Lung microvascular endothelial cell (primary cell): ENCODE data around the gene EPG5. TPM values are rescaled to one million over a fixed set of nuclear protein-coding genes. Genes with fewer than 3 reads are reported as not detected.

Experiments used
- DNase-seq, 2 donors: peaks; one replicate each; pipeline versions ENCODE4 v3.0.0 to v3.0.0-alpha.2; 2010; ENCODE audit warnings: low read depth in 2 of 2
- total RNA-seq: library from RNA; depleted of rRNA; stranded (reverse); fragments of >200 nt; gene quantifications from 2 replicates; pipeline ENCODE4 v1.2.1, GENCODE V29; 2014

EPG5 gene
- total RNA-seq, 1 donor from 2014 or later = 12.1 TPM

GRCh38 chr18:45926085-45926484 lies 41.0 kb downstream of the EPG5 start:
- DNase-seq = no peak

GRCh38 chr18:45923138-45923537 lies 44.0 kb downstream of the EPG5 start:
- no peak for DNase-seq

GRCh38 chr18:45920367-45920766 lies 46.8 kb downstream of the EPG5 start:
- peak; percentile 70 to 85 for DNase-seq

GRCh38 chr18:45916302-45916701 lies 50.8 kb downstream of the EPG5 start:
- no peak for DNase-seq

GRCh38 chr18:45913276-45913675 lies 53.9 kb downstream of the EPG5 start:
- DNase-seq = no peak

GRCh38 chr18:45910405-45911023 lies 56.6 kb downstream of the EPG5 start:
- DNase-seq = peak; percentile 61 to 75

- DNase-seq = no peak
These were observed 65.4 kb downstream of the EPG5 start for GRCh38 chr18:45901654-45902210.

- DNase-seq = no peak
These were observed 66.5 kb downstream of the EPG5 start for GRCh38 chr18:45900623-45901022.

- DNase-seq = peak in 1 of 2 donors; percentile 55
These were observed 70.1 kb downstream of the EPG5 start for GRCh38 chr18:45896991-45897390.

- DNase-seq = no peak
These were observed 70.7 kb downstream of the EPG5 start for GRCh38 chr18:45896452-45896851.

GRCh38 chr18:45895339-45895738 lies 71.8 kb downstream of the EPG5 start:
- no peak for DNase-seq

- peak in 1 of 2 donors; percentile 4 for DNase-seq
These were observed 72.3 kb downstream of the EPG5 start for GRCh38 chr18:45894818-45895217.

- peak; percentile 8 to 77 for DNase-seq
These were observed 75.3 kb downstream of the EPG5 start for GRCh38 chr18:45891806-45892205.

- DNase-seq = no peak
These were observed 76.5 kb downstream of the EPG5 start for GRCh38 chr18:45890606-45891005.

GRCh38 chr18:45889419-45890064 lies 77.6 kb downstream of the EPG5 start:
- no peak for DNase-seq

GRCh38 chr18:45887585-45887984 lies 79.5 kb downstream of the EPG5 start:
- DNase-seq = no peak

GRCh38 chr18:45880876-45881558 lies 86.1 kb downstream of the EPG5 start:
- no peak for DNase-seq

- DNase-seq = peak; percentile 67 to 79
These were observed 87.2 kb downstream of the EPG5 start for GRCh38 chr18:45879681-45880655.

GRCh38 chr18:45877403-45877802 lies 89.7 kb downstream of the EPG5 start:
- DNase-seq = no peak

GRCh38 chr18:45876161-45876560 lies 91.0 kb downstream of the EPG5 start:
- no peak for DNase-seq

- DNase-seq = no peak
These were observed 92.5 kb downstream of the EPG5 start for GRCh38 chr18:45874491-45875184.
